GM18507 (cell line): Measurements from ENCODE around the gene IL32.
A peak's percentile ranks its signal among the peaks of the same experiment; 100 is the strongest.

Experiments used
- DNase-seq: peaks from one replicate; pipeline ENCODE4 v3.0.0; 2011; ENCODE audit warnings: low read depth; ENCODE audit not compliant: insufficient read length; ENCODE audit errors: extremely low spot score
- FAIRE-seq: peaks from 2 replicates; lab custom pipeline; 2011; peaks lifted over from hg19 to GRCh38; lab: Jason Lieb, UNC

Gene IL32

GRCh38 chr16:3099732-3100499 is 34.5 kb downstream of the IL32 start:
- peak; percentile 81 for FAIRE-seq
- DNase-seq = peak; percentile 88

- FAIRE-seq (peak; percentile 50), DNase-seq (no peak)
These were observed 35.8 kb downstream of the IL32 start for GRCh38 chr16:3101018-3101840.

- FAIRE-seq (no peak), DNase-seq (no peak)
These were observed 36.5 kb downstream of the IL32 start for GRCh38 chr16:3101841-3102470.

GRCh38 chr16:3106205-3106928 is 40.9 kb downstream of the IL32 start:
- FAIRE-seq = peak; percentile 62

GRCh38 chr16:3112058-3112880 is 46.8 kb downstream of the IL32 start, which contains the start of gene ZNF205:
ZNF205 (plus strand) TSS chr16:3112586; CDS start chr16:3113431, 845 bp downstream.
- FAIRE-seq (no peak), DNase-seq (no peak)

More at GRCh38 chr16:3106205-3106928, 40.9 kb downstream of the IL32 start:
- DNase-seq = peak; percentile 97

- no peak for FAIRE-seq
- no peak for DNase-seq
These were observed 47.6 kb downstream of the IL32 start for GRCh38 chr16:3112881-3113574.

- FAIRE-seq (no peak), DNase-seq (no peak)
These were observed 48.5 kb downstream of the IL32 start for GRCh38 chr16:3113765-3114479.

GRCh38 chr16:3115003-3115402 is 49.6 kb downstream of the IL32 start:
- FAIRE-seq (no peak), DNase-seq (no peak)

- FAIRE-seq = no peak
- DNase-seq = no peak
These were observed 50.1 kb downstream of the IL32 start for GRCh38 chr16:3115561-3115960.

GRCh38 chr16:3118204-3118790 is 52.9 kb downstream of the IL32 start:
- FAIRE-seq (no peak), DNase-seq (no peak)

GRCh38 chr16:3118846-3119245 is 53.4 kb downstream of the IL32 start:
- no peak for DNase-seq
- no peak for FAIRE-seq
